H1 (cell line): ENCODE measurements around the gene RPTOR. TPM values are rescaled to one million over a fixed set of nuclear protein-coding genes. Genes with fewer than 3 reads are reported as not detected.

Experiments
- CTCF ChIA-PET: fragments of 300-600 bp; sonication (Branson Sonifier 250); formaldehyde crosslinking; loops from one replicate; lab custom pipeline; 2021; ENCODE audit not compliant: partially characterized antibody; lab: Charles Lee
- POLR2A ChIA-PET: fragments of 300-600 bp; sonication (Branson Sonifier 250); formaldehyde crosslinking; loops from one replicate; lab custom pipeline; 2021; ENCODE audit warnings: inconsistent platforms; ENCODE audit not compliant: partially characterized antibody; lab: Charles Lee
- DNase-seq, 2 experiments: peaks; one replicate each; pipeline versions ENCODE4 v3.0.0 to v3.0.0-alpha.2; 2010 to 2022; ENCODE audit warnings: low spot score in 2 of 2, low read depth in 1 of 2, mixed read lengths in 1 of 2
- FAIRE-seq: peaks from 2 replicates; lab custom pipeline; 2011; peaks lifted over from hg19 to GRCh38; lab: Jason Lieb, UNC
- H2AFZ ChIP-seq: 2 replicates; pipeline ENCODE4 v1.8.1; 2012; ENCODE audit warnings: low read length, inconsistent platforms
- H2AK5ac ChIP-seq: 2 replicates; pipeline ENCODE4 v1.6.1; 2013; ENCODE audit warnings: low read depth, low read length
- H2BK120ac ChIP-seq: replicated peaks from 2 replicates; pipeline ENCODE3; 2013; ENCODE audit warnings: low read depth, low read length, inconsistent platforms
- H2BK12ac ChIP-seq: 2 replicates; pipeline ENCODE4 v1.6.1; 2013; ENCODE audit warnings: low read depth, low read length
- H2BK15ac ChIP-seq: 2 replicates; pipeline ENCODE4 v1.6.1; 2013; ENCODE audit warnings: low read length
- H2BK20ac ChIP-seq: 2 replicates; pipeline ENCODE4 v1.6.1; 2013; ENCODE audit warnings: low read length
- H2BK5ac ChIP-seq: 2 replicates; pipeline ENCODE4 v1.6.1; 2013; ENCODE audit warnings: low read depth, low read length
- H3K14ac ChIP-seq: 2 replicates; pipeline ENCODE4 v1.6.1; 2013; ENCODE audit warnings: inconsistent platforms; ENCODE audit not compliant: insufficient read length
- H3K18ac ChIP-seq: 2 replicates; pipeline ENCODE4 v1.6.1; 2013; ENCODE audit warnings: low read length; ENCODE audit errors: extremely low read depth
- H3K23ac ChIP-seq: 2 replicates; pipeline ENCODE4 v1.6.1; 2013; ENCODE audit warnings: inconsistent platforms; ENCODE audit not compliant: insufficient read length
- H3K23me2 ChIP-seq: 2 replicates; pipeline ENCODE4 v1.6.1; 2013; ENCODE audit warnings: low read depth, low read length
- H3K27ac ChIP-seq: 2 replicates; pipeline ENCODE4 v1.6.1; 2011; ENCODE audit warnings: low read depth, low read length, inconsistent platforms
- H3K27me3 ChIP-seq, 4 experiments: replicated peaks in 1 of 4; 1 replicate in 1 of 4; 2 replicates in 3 of 4; pipeline versions ENCODE4 v1.6.1 to v1.8.1; 2011 to 2013; ENCODE audit warnings: low read length in 3 of 4, mild to moderate bottlenecking in 3 of 4, inconsistent platforms in 2 of 4, mixed read lengths in 2 of 4, moderate library complexity in 1 of 4; ENCODE audit not compliant: control insufficient read depth in 3 of 4, insufficient read depth in 3 of 4; ENCODE audit errors: extremely low read depth in 1 of 4
- H3K36me3 ChIP-seq, 4 experiments: 2 replicates each; pipeline versions ENCODE4 v1.6.1 to v1.8.1; 2011 to 2013; ENCODE audit warnings: mild to moderate bottlenecking in 4 of 4, low read length in 3 of 4, moderate library complexity in 2 of 4, control low read depth in 1 of 4, inconsistent platforms in 1 of 4; ENCODE audit not compliant: insufficient read depth in 4 of 4, control insufficient read depth in 2 of 4
- H3K4ac ChIP-seq: replicated peaks from 2 replicates; pipeline ENCODE3; 2013; ENCODE audit warnings: low read length, low read depth, mixed read lengths, inconsistent platforms; ENCODE audit not compliant: insufficient read length
- H3K4me1 ChIP-seq, 4 experiments: replicated peaks in 1 of 4; 1 replicate in 1 of 4; 2 replicates in 3 of 4; pipeline versions ENCODE4 v1.6.1 to v1.8.1; 2011 to 2013; ENCODE audit warnings: low read length in 3 of 4, inconsistent platforms in 2 of 4, mixed read lengths in 1 of 4; ENCODE audit not compliant: insufficient read depth in 4 of 4, control insufficient read depth in 3 of 4
- H3K4me2 ChIP-seq, 2 experiments: 2 replicates each; pipeline versions ENCODE4 v1.6.1 to v1.8.1; 2011 to 2013; ENCODE audit warnings: low read depth in 2 of 2, low read length in 2 of 2, control low read depth in 1 of 2, inconsistent platforms in 1 of 2, mild to moderate bottlenecking in 1 of 2; ENCODE audit not compliant: insufficient read depth in 1 of 2
- H3K4me3 ChIP-seq, 4 experiments: fragments of 200-600, 300-600 bp in 1 of 4; sonication (generic), shearing (Covaris generic), sonication (Bioruptor Twin) in 1 of 4; 2 replicates each; pipeline versions ENCODE4 v1.5.1 to v1.8.1; 2011 to 2016; ENCODE audit warnings: low read length in 4 of 4, low read depth in 3 of 4, control low read depth in 2 of 4, inconsistent platforms in 2 of 4, mild to moderate bottlenecking in 2 of 4, mixed read lengths in 1 of 4, moderate library complexity in 1 of 4; ENCODE audit not compliant: insufficient read depth in 2 of 4; ENCODE audit errors: extremely low read depth in 1 of 4
- H3K56ac ChIP-seq: replicated peaks from 2 replicates; pipeline ENCODE3; 2013; ENCODE audit warnings: low read depth, mild to moderate bottlenecking, mixed read lengths, low read length, inconsistent platforms; ENCODE audit not compliant: insufficient read length
- H3K79me1 ChIP-seq: 2 replicates; pipeline ENCODE4 v1.6.1; 2013; ENCODE audit warnings: low read depth, low read length, control low read depth
- H3K79me2 ChIP-seq, 2 experiments: 2 replicates each; pipeline versions ENCODE4 v1.6.1 to v1.8.1; 2012 to 2013; ENCODE audit warnings: low read length in 2 of 2, mild to moderate bottlenecking in 2 of 2, inconsistent platforms in 1 of 2; ENCODE audit not compliant: insufficient read depth in 2 of 2, control insufficient read depth in 1 of 2
- H3K9ac ChIP-seq, 4 experiments: replicated peaks in 1 of 4; 1 replicate in 1 of 4; 2 replicates in 3 of 4; pipeline versions ENCODE4 v1.6.1 to v1.8.1; 2011 to 2013; ENCODE audit warnings: low read depth in 3 of 4, low read length in 3 of 4, control low read depth in 2 of 4, mild to moderate bottlenecking in 2 of 4, moderate library complexity in 2 of 4, inconsistent platforms in 1 of 4; ENCODE audit errors: extremely low read depth in 1 of 4
- H3K9me3 ChIP-seq, 2 experiments: 2 replicates each; pipeline versions ENCODE4 v1.6.1 to v1.8.1; 2012 to 2013; ENCODE audit warnings: mild to moderate bottlenecking in 2 of 2, moderate library complexity in 2 of 2, control low read depth in 1 of 2, inconsistent platforms in 1 of 2, low read depth in 1 of 2, low read length in 1 of 2, mixed read lengths in 1 of 2; ENCODE audit not compliant: insufficient read depth in 2 of 2
- H4K20me1 ChIP-seq, 2 experiments: replicated peaks in 1 of 2; 2 replicates each; pipeline versions ENCODE3 to v1.8.1; 2011 to 2013; ENCODE audit warnings: inconsistent platforms in 2 of 2, low read length in 2 of 2, mild to moderate bottlenecking in 1 of 2; ENCODE audit not compliant: insufficient read depth in 2 of 2, control insufficient read depth in 1 of 2
- H4K5ac ChIP-seq: 2 replicates; pipeline ENCODE4 v1.6.1; 2013; ENCODE audit warnings: low read length, low read depth, mixed read lengths, inconsistent platforms; ENCODE audit not compliant: insufficient read length
- H4K8ac ChIP-seq: 2 replicates; pipeline ENCODE4 v1.8.0; 2013; ENCODE audit warnings: mild to moderate bottlenecking, moderate library complexity, low read length, inconsistent platforms; ENCODE audit not compliant: insufficient read depth; ENCODE audit errors: extremely low read depth
- H4K91ac ChIP-seq: replicated peaks from 2 replicates; pipeline ENCODE3; 2013; ENCODE audit warnings: low read length, mixed read lengths, inconsistent platforms; ENCODE audit not compliant: insufficient read length
- EZH2 ChIP-seq: fragments of 200-600 bp; sonication (generic); IDR thresholded peaks from 2 replicates; pipeline ENCODE4 v1.7.1; 2012; ENCODE audit warnings: low read depth, mild to moderate bottlenecking, moderate library complexity, low read length, inconsistent platforms; ENCODE audit not compliant: severe bottlenecking
- GABPA ChIP-seq: IDR thresholded peaks from 2 replicates; pipeline ENCODE4 v1.6.1; 2011; ENCODE audit warnings: mild to moderate bottlenecking, low read length, moderate library complexity, borderline replicate concordance; ENCODE audit not compliant: insufficient read depth
- GTF2F1 ChIP-seq: IDR thresholded peaks from 2 replicates; pipeline ENCODE4 v1.6.1; 2012; ENCODE audit warnings: low read depth, low read length, improper control_type of control experiment, borderline replicate concordance
- HDAC6 ChIP-seq: IDR thresholded peaks from one replicate; pipeline ENCODE4 v1.7.1; 2012; ENCODE audit warnings: low read depth, mild to moderate bottlenecking, inconsistent platforms, low read length, moderate library complexity
- JUN ChIP-seq: IDR thresholded peaks from 2 replicates; pipeline ENCODE4 v1.6.1; 2011; ENCODE audit warnings: low read depth, mild to moderate bottlenecking, improper control_type of control experiment, low read length
- JUND ChIP-seq: IDR thresholded peaks from 2 replicates; pipeline ENCODE4 v1.6.1; 2011; ENCODE audit warnings: mild to moderate bottlenecking, improper control_type of control experiment, low read length
- MAFK ChIP-seq: IDR thresholded peaks from 2 replicates; pipeline ENCODE4 v1.6.1; 2012; ENCODE audit warnings: low read depth, mild to moderate bottlenecking, improper control_type of control experiment, low read length
- SIN3A ChIP-seq, 2 experiments: IDR thresholded peaks in 1 of 2; conservative IDR thresholded peaks in 1 of 2; 2 replicates each; pipeline ENCODE4 v1.6.1; 2011 to 2012; ENCODE audit warnings: low read length in 2 of 2, improper control_type of control experiment in 1 of 2, low read depth in 1 of 2, mild to moderate bottlenecking in 1 of 2
- SIRT6 ChIP-seq: IDR thresholded peaks from one replicate; pipeline ENCODE4 v1.7.1; 2012; ENCODE audit warnings: low read length, inconsistent platforms
- SIX5 ChIP-seq: IDR thresholded peaks from 2 replicates; pipeline ENCODE4 v1.6.1; 2011; ENCODE audit warnings: mild to moderate bottlenecking, low read depth, low read length
- TAF7 ChIP-seq: optimal IDR thresholded peaks from 2 replicates; pipeline ENCODE3; 2011; ENCODE audit warnings: low read depth, mild to moderate bottlenecking, inconsistent platforms, low read length, moderate library complexity, borderline replicate concordance
- YY1 ChIP-seq: IDR thresholded peaks from 2 replicates; pipeline ENCODE4 v1.6.1; 2011; ENCODE audit warnings: low read depth, mild to moderate bottlenecking, low read length
- WGBS, 2 experiments: shearing (Covaris generic) in 1 of 2; methylation state at CpG; one replicate each; pipeline versions ENCODE4 v1.1.6 to v1.1.7; 2013 to 2015; ENCODE audit warnings: low lambda C conversion rate in 2 of 2, mixed read lengths in 2 of 2, inconsistent platforms in 1 of 2, low coverage in 1 of 2, missing lambda C conversion rate in 1 of 2; ENCODE audit not compliant: insufficient replicate concordance in 2 of 2, insufficient coverage in 1 of 2, insufficient read length in 1 of 2; ENCODE audit errors: extremely low coverage in 1 of 2, missing lambda C conversion rate in 1 of 2; 5-methylcytosine and 5-hydroxymethylcytosine counted together
- polyA plus RNA-seq, 7 experiments: library from polyadenylated mRNA; depleted of rRNA in 3 of 7; stranded (reverse) in 5 of 7; unstranded in 2 of 7; fragments of >200 nt in 5 of 7; fragments of 200-250 nt in 2 of 7; gene quantifications; 1 replicate in 5 of 7; 2 replicates in 1 of 7; 4 replicates in 1 of 7; pipeline versions ENCODE4 v1.2.1 to v1.2.3, GENCODE V29; 2011 to 2013; ENCODE audit warnings: missing spikeins in 2 of 7, mixed read lengths in 2 of 7
- total RNA-seq: library from RNA; stranded (reverse); fragmentation: NEBNext Ultra II Directional; extraction: Animal tissue kit (Norgen Biotek cat#: 25700); gene quantifications from 2 replicates; pipeline ENCODE4 v1.2.1, GENCODE V29; 2021

The RPTOR gene
- total and polyA plus RNA-seq, 2 of the 8 experiments (the other 6 are each of a cell fraction or from before 2014, with no cell fraction given), result 6.9 to 28.7 TPM

GRCh38 chr17:80802626-80803450 is 258.2 kb downstream of the RPTOR start:
- Histone ChIP-seq H3K14ac (no peak overlapping the region), H2BK15ac (no peak overlapping the region), H4K5ac (no peak overlapping the region), H3K4me2 (no peak overlapping the region), H3K4ac (no peak overlapping the region), H2BK20ac (no peak overlapping the region), H2BK5ac (no peak overlapping the region), H3K4me3 (no peak overlapping the region), H2BK12ac (no peak overlapping the region), H4K20me1 (peaks cover 0 to 3% of the 10 kb centered on the region in 2 experiments), H3K27me3 (no peaks in the 10 kb centered on the region), H4K91ac (no peak overlapping the region), H3K9ac (no peak overlapping the region), H4K8ac (no peak overlapping the region), H3K36me3 (no peaks in the 10 kb centered on the region; a peak in 1 of 8 replicates), H3K79me1 (0 out of 2 replicates have a peak, but pooled peaks cover 6% of the 10 kb centered on the region), H2BK120ac (no peak overlapping the region), H3K27ac (no peak overlapping the region), H3K23me2 (no peaks in the 10 kb centered on the region), H2AK5ac (0 out of 2 replicates have a peak overlapping the region, but pooled peaks have one; percentile 77), H3K9me3 (peaks cover 0 to 6% of the 10 kb centered on the region in 2 experiments; a peak in 1 of 4 replicates), H3K79me2 (no peaks in the 10 kb centered on the region), H3K56ac (no peak overlapping the region), H3K4me1 (peaks cover 0 to 4% (median 1%) of the 10 kb centered on the region in 4 experiments; a peak in 4 of 7 replicates), H2AFZ (no peak overlapping the region), H3K23ac (no peak overlapping the region), H3K18ac (no peak overlapping the region)
- FAIRE-seq (no peak), DNase-seq (no peak)
- 95% methylated on average over 37 of the region's 37 CpGs; no CpG with 5 or more reads in 1 of the 2 experiments for WGBS, 2 experiments
- ChIA-PET CTCF (interaction anchor here (0.6 to 1.8 kb wide), 2 partner anchors 10 to 724 kb away, joined by 5 read pairs; no protein-coding TSS in a partner anchor), POLR2A (no interaction called here)
- TF ChIP-seq EZH2 (no peak), SIN3A (conservative IDR thresholded peaks at IDR 0.05 in 1 of 2, IDR thresholded peaks at IDR 0.05 in 1 of 2; ENCODE audit: low read depth in 1 of 2, low read length in 2 of 2) (no peak), YY1 (no peak), MAFK (no peak), JUN (no peak), SIX5 (no peak), HDAC6 (no peak), SIRT6 (no peak), JUND (no peak), TAF7 (no peak), GABPA (no peak), GTF2F1 (no peak)
